Measurements from ENCODE around the gene CREB3L2.

CREB3L2 gene

DNA sequence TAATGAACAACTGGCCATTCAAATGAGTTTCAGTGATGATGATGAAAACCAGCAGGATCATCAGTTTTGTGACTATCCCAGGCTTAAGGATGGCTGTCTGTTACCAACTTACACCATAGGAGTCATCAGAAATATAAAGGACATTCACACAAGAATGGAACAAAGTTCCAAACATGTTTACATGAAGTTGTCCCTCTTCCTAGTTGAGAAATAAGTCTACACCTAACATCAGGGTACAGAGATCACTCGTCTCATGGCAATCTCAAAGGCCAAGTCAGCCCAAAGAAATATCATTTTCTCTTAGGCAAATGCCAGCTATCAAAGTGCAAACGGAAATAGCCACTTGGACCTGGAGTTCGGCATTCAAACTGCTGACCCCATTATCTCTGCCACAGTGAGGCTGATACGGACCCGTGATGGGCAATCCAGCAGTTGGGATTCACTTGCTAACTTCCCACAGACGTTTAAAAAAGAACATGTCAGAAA lies 53.0 kb downstream of the CREB3L2 start:
- H3K4me3 ChIP-seq (ENCODE audit: low read length in 2 of 2), result no peak overlapping the region
- H3K36me3 ChIP-seq (ENCODE audit: control insufficient read depth in 2 of 2, insufficient read depth in 2 of 2, low read length in 2 of 2), result no peaks in the 10 kb centered on the region
- no peaks in the 10 kb centered on the region for H3K9me3 ChIP-seq (ENCODE audit: control insufficient read depth in 2 of 2, low read length in 2 of 2)
- no peak overlapping the region for H3K27ac ChIP-seq (ENCODE audit: low read depth in 2 of 2, low read length in 2 of 2)
- H3K27me3 ChIP-seq (ENCODE audit: control insufficient read depth in 2 of 2, insufficient read depth in 2 of 2, low read length in 2 of 2), result no peaks in the 10 kb centered on the region
- H3K4me1 ChIP-seq (ENCODE audit: control insufficient read depth in 2 of 2, insufficient read depth in 2 of 2, low read length in 2 of 2), result peaks cover 20 to 47% of the 10 kb centered on the region in 2 donors
- no peak overlapping the region for H3K9ac ChIP-seq (ENCODE audit: low read depth in 1 of 2, low read length in 2 of 2)

DNA sequence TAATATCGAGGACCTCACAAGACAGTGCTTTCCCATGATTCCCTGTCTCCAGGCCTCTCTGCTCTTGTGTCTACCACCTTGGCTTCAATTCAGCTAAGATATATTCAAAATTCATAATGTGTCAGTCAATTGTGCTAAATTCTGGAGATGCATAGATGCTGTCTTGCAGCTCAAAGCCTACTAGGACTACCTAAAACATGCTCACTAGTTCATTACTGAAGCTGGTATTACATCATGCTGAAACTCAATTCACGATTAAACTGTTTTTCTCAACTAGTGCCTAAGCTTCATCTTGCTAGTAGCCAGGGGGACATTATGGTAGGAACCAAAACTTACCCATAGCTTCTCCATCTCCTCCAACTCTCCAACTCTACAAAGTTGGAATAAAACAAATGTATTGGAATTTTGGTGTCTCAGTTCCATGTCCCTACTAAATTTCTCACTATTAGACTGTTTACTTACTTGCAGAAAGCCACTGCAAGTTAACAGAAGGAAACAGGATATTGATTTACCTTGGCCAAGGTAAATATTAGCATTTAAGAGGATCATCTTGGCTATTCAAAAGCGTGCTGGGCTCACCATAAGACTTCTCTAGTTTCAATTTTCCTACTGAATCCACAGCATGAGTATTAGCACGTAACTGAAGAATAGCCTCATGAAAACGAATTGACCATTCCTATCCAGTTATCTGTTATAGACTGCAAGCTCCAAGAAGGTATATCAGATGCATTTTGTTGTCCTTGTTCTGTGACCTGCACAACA lies 53.6 kb downstream of the CREB3L2 start:
- Histone ChIP-seq H3K4me1 (ENCODE audit: control insufficient read depth in 2 of 2, insufficient read depth in 2 of 2, low read length in 2 of 2) (peaks cover 15 to 44% of the 10 kb centered on the region in 2 donors), H3K27ac (ENCODE audit: low read depth in 2 of 2, low read length in 2 of 2) (no peak overlapping the region), H3K4me3 (ENCODE audit: low read length in 2 of 2) (no peak overlapping the region), H3K36me3 (ENCODE audit: control insufficient read depth in 2 of 2, insufficient read depth in 2 of 2, low read length in 2 of 2) (no peaks in the 10 kb centered on the region), H3K9me3 (ENCODE audit: control insufficient read depth in 2 of 2, low read length in 2 of 2) (no peaks in the 10 kb centered on the region), H3K27me3 (ENCODE audit: control insufficient read depth in 2 of 2, insufficient read depth in 2 of 2, low read length in 2 of 2) (no peaks in the 10 kb centered on the region), H3K9ac (ENCODE audit: low read depth in 1 of 2, low read length in 2 of 2) (no peak overlapping the region)

DNA sequence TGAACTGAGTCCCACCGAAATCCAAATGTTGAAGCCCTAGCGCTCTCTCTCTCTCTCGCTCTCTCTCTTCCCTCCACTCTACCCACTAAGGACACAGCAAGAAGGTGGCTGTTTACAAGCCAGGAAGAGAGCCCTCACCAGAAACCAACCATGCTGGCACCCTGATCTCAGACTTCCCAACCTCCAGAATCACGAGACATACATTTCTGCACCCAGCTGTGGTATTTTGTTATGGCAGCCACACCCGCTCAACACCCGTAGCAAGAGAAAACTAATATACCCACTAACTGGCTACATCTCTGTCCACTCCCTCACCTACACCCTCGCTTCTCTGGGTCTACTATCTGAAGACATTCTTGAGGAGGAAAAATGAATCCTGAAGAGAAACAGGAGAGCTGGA lies 54.8 kb downstream of the CREB3L2 start:
- no peaks in the 10 kb centered on the region for H3K27me3 ChIP-seq (ENCODE audit: control insufficient read depth in 2 of 2, insufficient read depth in 2 of 2, low read length in 2 of 2)
- H3K9ac ChIP-seq (ENCODE audit: low read depth in 1 of 2, low read length in 2 of 2), result no peak overlapping the region
- H3K4me3 ChIP-seq (ENCODE audit: low read length in 2 of 2), result no peak overlapping the region
- H3K4me1 ChIP-seq (ENCODE audit: control insufficient read depth in 2 of 2, insufficient read depth in 2 of 2, low read length in 2 of 2), result peaks cover 6 to 36% of the 10 kb centered on the region in 2 donors
- no peaks in the 10 kb centered on the region for H3K36me3 ChIP-seq (ENCODE audit: control insufficient read depth in 2 of 2, insufficient read depth in 2 of 2, low read length in 2 of 2)
- H3K27ac ChIP-seq (ENCODE audit: low read depth in 2 of 2, low read length in 2 of 2), result no peak overlapping the region
- no peaks in the 10 kb centered on the region for H3K9me3 ChIP-seq (ENCODE audit: control insufficient read depth in 2 of 2, low read length in 2 of 2)

- Histone ChIP-seq H3K9me3 (ENCODE audit: control insufficient read depth in 2 of 2, low read length in 2 of 2) (no peaks in the 10 kb centered on the region), H3K4me3 (ENCODE audit: low read length in 2 of 2) (no peak overlapping the region), H3K4me1 (ENCODE audit: control insufficient read depth in 2 of 2, insufficient read depth in 2 of 2, low read length in 2 of 2) (peaks cover 7 to 29% of the 10 kb centered on the region in 2 donors), H3K27me3 (ENCODE audit: control insufficient read depth in 2 of 2, insufficient read depth in 2 of 2, low read length in 2 of 2) (no peaks in the 10 kb centered on the region), H3K36me3 (ENCODE audit: control insufficient read depth in 2 of 2, insufficient read depth in 2 of 2, low read length in 2 of 2) (no peaks in the 10 kb centered on the region), H3K9ac (ENCODE audit: low read depth in 1 of 2, low read length in 2 of 2) (no peak overlapping the region), H3K27ac (ENCODE audit: low read depth in 2 of 2, low read length in 2 of 2) (no peak overlapping the region)
Measured at GRCh38 chr7:137946011-137946410, 55.9 kb downstream of the CREB3L2 start.

DNA sequence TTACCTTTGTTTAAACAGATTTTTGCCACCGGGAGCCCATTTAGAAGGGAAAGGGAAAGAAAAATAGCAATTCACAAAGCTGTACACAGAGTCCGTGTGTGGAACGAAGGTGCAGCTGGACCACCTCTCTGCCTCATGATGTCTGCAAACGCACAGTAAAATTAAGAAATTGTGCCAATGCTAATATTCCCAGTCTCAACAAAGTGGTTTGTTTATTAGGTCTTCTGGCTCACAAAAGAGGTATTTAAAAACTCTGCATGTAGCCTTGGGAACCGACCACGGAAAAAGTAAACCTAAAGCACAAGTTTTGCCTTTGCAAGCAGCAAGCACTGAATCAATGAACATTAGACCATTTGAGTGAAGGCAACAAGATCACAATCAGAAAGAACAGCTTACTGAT lies 57.7 kb downstream of the CREB3L2 start:
- peak overlapping the region in 1 of 2 donors; percentile 10 for H3K27ac ChIP-seq (ENCODE audit: low read depth in 2 of 2, low read length in 2 of 2)
- H3K27me3 ChIP-seq (ENCODE audit: control insufficient read depth in 2 of 2, insufficient read depth in 2 of 2, low read length in 2 of 2), result no peaks in the 10 kb centered on the region
- no peaks in the 10 kb centered on the region for H3K9me3 ChIP-seq (ENCODE audit: control insufficient read depth in 2 of 2, low read length in 2 of 2)
- peaks cover 7 to 27% of the 10 kb centered on the region in 2 donors for H3K4me1 ChIP-seq (ENCODE audit: control insufficient read depth in 2 of 2, insufficient read depth in 2 of 2, low read length in 2 of 2)
- H3K4me3 ChIP-seq (ENCODE audit: low read length in 2 of 2), result no peak overlapping the region
- H3K36me3 ChIP-seq (ENCODE audit: control insufficient read depth in 2 of 2, insufficient read depth in 2 of 2, low read length in 2 of 2), result no peaks in the 10 kb centered on the region
- H3K9ac ChIP-seq (ENCODE audit: low read depth in 1 of 2, low read length in 2 of 2), result no peak overlapping the region

GRCh38 chr7:137943132-137943551 lies 58.7 kb downstream of the CREB3L2 start:
- Histone ChIP-seq H3K4me1 (ENCODE audit: control insufficient read depth in 2 of 2, insufficient read depth in 2 of 2, low read length in 2 of 2) (peaks cover 7 to 19% of the 10 kb centered on the region in 2 donors), H3K27ac (ENCODE audit: low read depth in 2 of 2, low read length in 2 of 2) (peak overlapping the region in 1 of 2 donors; percentile 0), H3K27me3 (ENCODE audit: control insufficient read depth in 2 of 2, insufficient read depth in 2 of 2, low read length in 2 of 2) (no peaks in the 10 kb centered on the region), H3K4me3 (ENCODE audit: low read length in 2 of 2) (no peak overlapping the region), H3K9me3 (ENCODE audit: control insufficient read depth in 2 of 2, low read length in 2 of 2) (no peaks in the 10 kb centered on the region), H3K36me3 (ENCODE audit: control insufficient read depth in 2 of 2, insufficient read depth in 2 of 2, low read length in 2 of 2) (no peaks in the 10 kb centered on the region), H3K9ac (ENCODE audit: low read depth in 1 of 2, low read length in 2 of 2) (no peak overlapping the region)

DNA sequence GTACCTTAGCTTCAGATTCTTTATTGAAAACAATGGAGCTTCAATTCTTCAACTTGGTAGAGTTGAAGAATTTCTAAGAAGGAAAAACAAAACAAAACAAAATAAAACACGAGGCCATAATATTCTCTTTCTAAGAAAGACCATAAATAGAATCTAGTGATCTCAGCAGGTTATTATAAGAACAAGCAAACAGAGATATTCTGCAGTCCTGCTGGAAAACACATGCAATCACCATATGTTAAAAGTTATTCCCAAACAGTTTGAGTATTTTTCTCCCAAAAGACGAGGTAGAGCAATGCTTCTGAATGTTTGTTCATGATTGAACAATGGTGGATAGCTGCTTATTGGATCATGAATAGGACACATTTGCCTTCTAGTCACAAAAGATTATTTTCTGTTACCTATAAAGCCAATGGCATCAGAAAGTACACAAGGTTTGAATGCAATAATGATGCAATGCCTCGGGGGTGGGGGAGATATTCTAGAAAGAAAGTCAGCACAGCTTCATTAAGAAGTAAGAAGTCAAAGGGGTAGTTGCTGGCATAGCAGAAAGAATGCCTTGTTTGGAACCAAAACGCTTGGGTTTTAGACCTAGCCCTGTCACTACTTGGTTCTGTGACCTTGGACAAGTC lies 59.3 kb downstream of the CREB3L2 start:
- Histone ChIP-seq H3K9ac (ENCODE audit: low read depth in 1 of 2, low read length in 2 of 2) (no peak overlapping the region), H3K4me3 (ENCODE audit: low read length in 2 of 2) (no peak overlapping the region), H3K27ac (ENCODE audit: low read depth in 2 of 2, low read length in 2 of 2) (peak overlapping the region in 1 of 2 donors; percentile 0), H3K27me3 (ENCODE audit: control insufficient read depth in 2 of 2, insufficient read depth in 2 of 2, low read length in 2 of 2) (no peaks in the 10 kb centered on the region), H3K9me3 (ENCODE audit: control insufficient read depth in 2 of 2, low read length in 2 of 2) (no peaks in the 10 kb centered on the region), H3K36me3 (ENCODE audit: control insufficient read depth in 2 of 2, insufficient read depth in 2 of 2, low read length in 2 of 2) (no peaks in the 10 kb centered on the region), H3K4me1 (ENCODE audit: control insufficient read depth in 2 of 2, insufficient read depth in 2 of 2, low read length in 2 of 2) (peaks cover 7 to 18% of the 10 kb centered on the region in 2 donors)

DNA sequence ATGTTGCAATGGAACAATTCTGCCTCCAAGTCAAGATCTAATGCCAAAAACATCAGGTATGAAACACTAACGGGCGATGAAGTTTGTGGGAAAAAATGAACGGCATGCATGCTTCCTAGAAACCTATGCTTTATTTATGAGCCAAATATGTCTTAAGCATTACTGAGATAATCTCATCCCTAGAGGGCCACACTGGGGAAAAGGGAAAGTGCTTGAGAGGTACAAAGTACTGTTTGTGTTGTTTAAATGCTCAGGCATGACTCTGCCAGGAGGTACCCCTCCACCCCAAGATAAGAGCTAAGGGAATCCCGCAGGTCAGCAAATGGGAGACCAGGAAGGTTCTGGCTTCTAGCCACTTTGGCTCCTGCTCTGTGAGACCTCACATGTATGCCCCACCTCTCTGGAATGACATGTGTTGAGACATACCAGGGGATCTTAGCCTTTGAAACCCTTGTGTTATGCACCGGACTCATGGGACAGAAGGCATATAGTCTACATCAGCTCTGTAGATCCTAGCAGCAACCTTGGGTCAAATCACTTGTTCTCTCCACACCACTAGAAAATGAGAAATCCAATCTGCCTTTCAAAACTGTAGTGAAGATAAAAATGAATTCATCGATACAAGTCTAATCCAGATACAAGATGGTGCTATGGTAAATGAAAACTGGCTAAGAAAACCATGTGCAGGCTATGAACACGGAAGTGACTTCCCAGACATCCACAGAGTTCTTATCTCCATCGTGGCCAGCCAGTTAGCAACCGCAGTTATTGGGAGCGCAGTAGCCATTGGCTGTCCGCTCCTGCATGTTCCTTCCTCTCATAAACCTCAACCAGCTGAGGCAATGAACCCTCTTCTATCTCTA lies 61.0 kb downstream of the CREB3L2 start:
- Histone ChIP-seq H3K4me1 (ENCODE audit: control insufficient read depth in 2 of 2, insufficient read depth in 2 of 2, low read length in 2 of 2) (peaks cover 19 to 25% of the 10 kb centered on the region in 2 donors), H3K9ac (ENCODE audit: low read depth in 1 of 2, low read length in 2 of 2) (no peak overlapping the region), H3K4me3 (ENCODE audit: low read length in 2 of 2) (no peak overlapping the region), H3K27me3 (ENCODE audit: control insufficient read depth in 2 of 2, insufficient read depth in 2 of 2, low read length in 2 of 2) (no peaks in the 10 kb centered on the region), H3K27ac (ENCODE audit: low read depth in 2 of 2, low read length in 2 of 2) (no peak overlapping the region), H3K9me3 (ENCODE audit: control insufficient read depth in 2 of 2, low read length in 2 of 2) (no peaks in the 10 kb centered on the region), H3K36me3 (ENCODE audit: control insufficient read depth in 2 of 2, insufficient read depth in 2 of 2, low read length in 2 of 2) (no peaks in the 10 kb centered on the region)

DNA sequence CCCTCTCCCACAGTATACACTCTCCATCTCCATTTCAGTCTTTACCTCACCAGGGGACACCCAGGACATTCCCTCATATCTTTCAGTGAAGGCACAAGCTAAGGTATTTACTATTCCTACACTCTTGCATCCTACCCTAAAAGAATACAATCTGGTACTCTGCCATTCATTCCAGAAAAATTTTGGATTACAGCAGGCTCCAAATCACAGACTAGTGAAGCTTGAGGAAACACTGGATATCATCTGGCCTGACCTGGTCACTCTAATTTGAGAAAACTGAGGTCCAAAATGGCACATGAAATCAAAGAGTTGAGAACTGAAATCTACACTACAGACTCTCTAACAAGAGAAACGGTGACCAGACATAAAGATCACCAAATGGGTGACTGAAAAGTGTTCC lies 61.7 kb downstream of the CREB3L2 start:
- Histone ChIP-seq H3K9me3 (ENCODE audit: control insufficient read depth in 2 of 2, low read length in 2 of 2) (no peaks in the 10 kb centered on the region), H3K9ac (ENCODE audit: low read depth in 1 of 2, low read length in 2 of 2) (no peak overlapping the region), H3K27me3 (ENCODE audit: control insufficient read depth in 2 of 2, insufficient read depth in 2 of 2, low read length in 2 of 2) (no peaks in the 10 kb centered on the region), H3K27ac (ENCODE audit: low read depth in 2 of 2, low read length in 2 of 2) (no peak overlapping the region), H3K4me3 (ENCODE audit: low read length in 2 of 2) (no peak overlapping the region), H3K36me3 (ENCODE audit: control insufficient read depth in 2 of 2, insufficient read depth in 2 of 2, low read length in 2 of 2) (no peaks in the 10 kb centered on the region), H3K4me1 (ENCODE audit: control insufficient read depth in 2 of 2, insufficient read depth in 2 of 2, low read length in 2 of 2) (peaks cover 24 to 31% of the 10 kb centered on the region in 2 donors)

- Histone ChIP-seq H3K27me3 (ENCODE audit: control insufficient read depth in 2 of 2, insufficient read depth in 2 of 2, low read length in 2 of 2) (no peaks in the 10 kb centered on the region), H3K4me1 (ENCODE audit: control insufficient read depth in 2 of 2, insufficient read depth in 2 of 2, low read length in 2 of 2) (peaks cover 33 to 43% of the 10 kb centered on the region in 2 donors), H3K4me3 (ENCODE audit: low read length in 2 of 2) (no peak overlapping the region), H3K36me3 (ENCODE audit: control insufficient read depth in 2 of 2, insufficient read depth in 2 of 2, low read length in 2 of 2) (no peaks in the 10 kb centered on the region), H3K9me3 (ENCODE audit: control insufficient read depth in 2 of 2, low read length in 2 of 2) (no peaks in the 10 kb centered on the region), H3K27ac (ENCODE audit: low read depth in 2 of 2, low read length in 2 of 2) (no peak overlapping the region), H3K9ac (ENCODE audit: low read depth in 1 of 2, low read length in 2 of 2) (no peak overlapping the region)
Measured at GRCh38 chr7:137937202-137937560, 64.7 kb downstream of the CREB3L2 start.

All from mucosa of rectum (tissue), 2 donors.